ENCODE results near the gene ZC3HAV1.
"Not testable (repeated sequence)": the region's sequence is repeated elsewhere in the genome, so short reads cannot be mapped to it uniquely, and the experiment has no call there.

The ZC3HAV1 gene

DNA sequence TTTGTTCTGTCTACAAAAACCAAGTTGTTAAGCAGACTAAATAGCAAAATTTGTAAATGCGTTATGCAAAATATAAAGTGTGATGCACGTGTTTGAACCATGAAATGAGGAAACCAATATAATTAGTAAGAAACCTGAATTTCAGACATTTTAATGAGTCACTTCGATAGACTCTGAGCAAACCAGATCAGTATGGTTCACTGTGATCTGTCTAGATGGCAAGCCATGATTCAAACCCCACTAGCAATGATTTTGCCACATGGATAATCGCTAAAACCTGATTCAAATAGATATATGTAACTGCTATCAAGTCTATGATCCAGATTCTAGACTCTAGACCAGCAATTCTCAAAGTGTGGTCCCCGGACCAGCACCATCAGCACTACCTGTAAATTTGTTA, 24.8 kb downstream of the ZC3HAV1 start:
- DNase-seq = no peak

DNA sequence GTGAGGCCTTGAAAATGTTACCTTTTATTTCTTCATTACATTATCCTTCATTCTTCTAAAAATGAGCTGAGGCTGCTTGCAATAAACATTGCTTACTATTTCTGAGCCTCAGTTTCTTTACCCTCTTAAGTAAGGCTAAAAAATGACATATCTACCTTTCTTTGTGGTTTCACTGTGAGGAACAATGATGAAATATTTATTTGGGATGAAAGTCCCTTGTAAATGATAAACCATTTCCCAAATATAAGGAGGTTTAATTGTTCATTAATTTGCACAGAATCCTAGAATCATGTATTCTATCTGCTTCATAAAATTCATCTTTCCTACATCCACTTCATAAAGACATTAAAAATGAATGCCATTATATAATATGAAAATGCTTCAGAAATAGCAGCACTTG, 27.9 kb downstream of the ZC3HAV1 start:
- no peak for DNase-seq

DNA sequence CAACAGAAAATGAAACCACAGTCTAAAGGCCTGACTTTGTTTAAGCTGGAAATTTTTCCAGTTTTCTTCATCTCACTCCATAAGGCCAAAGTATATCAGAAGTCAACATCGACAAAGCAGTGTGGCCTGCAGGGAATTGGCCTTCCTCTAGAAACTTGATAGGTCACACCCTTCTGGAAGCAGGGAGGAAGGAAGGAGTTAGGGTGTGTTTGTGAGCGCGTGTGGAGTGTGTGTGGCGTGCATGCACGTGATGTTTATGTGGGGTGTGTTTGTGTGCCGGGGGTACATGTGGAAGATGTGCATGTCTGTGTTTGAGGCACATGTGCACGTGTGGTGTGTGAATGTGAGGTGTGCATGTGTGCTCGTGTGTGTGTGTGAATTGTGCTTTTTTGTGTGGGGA, 28.6 kb downstream of the ZC3HAV1 start:
- DNase-seq = no peak

DNA sequence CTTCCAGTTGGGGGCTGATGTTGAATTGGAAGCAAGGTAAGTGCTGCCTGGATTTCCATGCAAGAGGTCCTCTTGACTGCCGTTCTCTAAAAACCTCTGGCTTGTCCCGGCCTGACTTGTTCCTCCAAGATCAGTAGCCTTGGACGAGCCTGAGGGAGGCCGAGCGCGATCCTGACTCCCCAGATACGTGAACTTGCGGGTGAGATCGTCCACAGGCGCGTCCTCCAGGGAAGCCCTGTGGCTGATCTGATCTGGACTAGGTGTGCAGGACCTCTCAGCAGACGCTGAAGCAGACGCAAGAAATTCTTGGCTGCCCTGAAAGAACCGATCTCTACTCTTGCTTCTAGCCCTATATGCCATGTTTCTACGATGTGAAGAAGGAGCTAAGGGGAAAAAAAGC, 29.7 kb downstream of the ZC3HAV1 start:
- DNase-seq = no peak

DNA sequence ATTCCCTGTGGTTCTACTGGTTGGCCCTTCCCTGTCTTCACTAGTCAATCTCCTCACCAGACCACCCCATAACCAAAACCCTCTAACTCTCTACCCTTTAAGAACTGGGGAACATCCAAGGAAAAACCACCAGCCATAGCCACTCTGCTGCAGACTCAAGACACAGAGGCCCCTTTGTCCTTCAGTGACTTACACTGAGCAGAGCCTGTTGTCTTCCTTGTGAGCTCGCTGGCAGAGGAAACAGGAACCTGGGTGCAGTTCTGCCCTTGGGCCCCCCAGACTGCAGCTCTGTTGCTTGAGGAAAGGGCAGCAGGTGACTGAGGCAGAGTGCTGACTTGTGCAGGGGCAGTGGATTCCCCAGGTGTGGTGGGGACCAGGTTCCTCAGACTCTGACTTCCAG, 30.6 kb downstream of the ZC3HAV1 start:
- DNase-seq = peak; percentile 48 to 49

DNA sequence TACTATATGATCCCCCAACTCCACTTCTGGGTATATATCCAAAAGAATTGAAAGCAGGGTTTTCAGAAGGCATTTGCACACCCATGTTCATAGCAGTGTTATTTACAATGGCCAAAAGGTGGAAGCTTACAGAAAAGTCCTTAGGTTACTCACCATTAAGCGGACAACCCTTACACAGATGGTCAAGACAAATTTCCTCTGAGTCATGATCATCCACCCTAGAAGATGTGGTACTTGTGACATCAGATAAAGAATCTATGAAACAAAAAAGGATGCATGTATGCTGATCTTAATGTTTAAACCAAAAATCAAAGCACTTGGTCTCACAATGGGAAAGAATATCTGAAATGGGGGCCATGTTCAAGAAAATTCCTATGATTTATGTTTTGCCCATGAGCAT, 31.1 kb downstream of the ZC3HAV1 start:
- DNase-seq = no peak

DNA sequence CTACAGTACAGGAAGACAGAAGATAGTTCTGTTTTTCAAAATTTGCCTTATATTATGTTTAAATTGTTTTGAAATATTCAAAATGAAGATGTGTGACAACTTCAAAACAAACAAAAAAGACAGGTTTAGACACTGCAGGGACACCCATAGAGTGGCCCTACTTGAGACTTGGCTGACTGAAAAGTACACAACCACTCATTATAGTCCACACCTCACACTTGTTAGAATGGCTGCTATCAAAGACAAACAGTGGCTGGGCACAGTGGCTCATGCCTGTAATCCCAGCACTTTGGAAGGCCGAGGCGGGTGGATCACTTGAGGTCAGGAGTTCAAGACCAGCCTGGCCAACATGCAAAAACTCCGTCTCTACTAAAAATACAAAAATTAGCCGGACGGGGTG, 31.8 kb downstream of the ZC3HAV1 start:
- not testable (repeated sequence) for DNase-seq

DNA sequence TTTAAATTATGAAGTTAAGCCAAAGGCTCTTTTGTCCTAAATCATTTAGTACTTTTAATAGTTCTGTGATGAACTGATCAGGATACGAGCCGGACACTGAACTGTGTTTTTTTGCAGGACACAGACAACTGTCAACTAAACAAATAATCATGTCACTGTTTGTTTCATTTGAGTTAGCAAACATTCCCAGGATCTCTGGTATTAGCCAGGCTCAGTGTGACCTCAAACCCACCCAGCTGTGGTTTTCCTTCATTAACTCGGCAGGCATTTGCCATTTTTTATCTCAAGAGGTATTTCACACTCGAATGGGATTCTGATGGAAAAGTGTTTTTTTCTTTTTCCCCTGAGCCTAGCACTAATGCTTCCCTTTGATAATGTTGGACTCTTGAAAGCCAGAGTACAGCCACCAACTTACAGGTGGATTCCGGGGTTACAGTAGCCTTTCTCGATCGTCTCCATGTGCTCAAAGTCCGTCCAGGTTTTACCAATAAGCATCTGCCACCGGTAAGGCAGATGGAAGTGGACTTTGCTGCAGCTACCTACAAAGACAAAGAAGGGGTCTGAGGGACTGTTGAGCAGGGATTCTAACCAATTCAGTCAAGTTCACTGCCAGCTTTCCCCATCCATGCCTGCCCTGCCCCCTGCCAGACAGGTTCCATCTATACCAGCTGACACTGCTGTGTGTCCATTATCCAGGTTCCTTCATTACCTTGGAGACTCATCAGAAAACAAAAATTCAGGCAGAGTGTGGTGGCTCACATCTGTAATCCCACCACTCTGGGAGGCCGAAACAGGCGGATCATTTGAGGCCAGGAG, 33.4 kb downstream of the ZC3HAV1 start:
- no peak for DNase-seq

DNA sequence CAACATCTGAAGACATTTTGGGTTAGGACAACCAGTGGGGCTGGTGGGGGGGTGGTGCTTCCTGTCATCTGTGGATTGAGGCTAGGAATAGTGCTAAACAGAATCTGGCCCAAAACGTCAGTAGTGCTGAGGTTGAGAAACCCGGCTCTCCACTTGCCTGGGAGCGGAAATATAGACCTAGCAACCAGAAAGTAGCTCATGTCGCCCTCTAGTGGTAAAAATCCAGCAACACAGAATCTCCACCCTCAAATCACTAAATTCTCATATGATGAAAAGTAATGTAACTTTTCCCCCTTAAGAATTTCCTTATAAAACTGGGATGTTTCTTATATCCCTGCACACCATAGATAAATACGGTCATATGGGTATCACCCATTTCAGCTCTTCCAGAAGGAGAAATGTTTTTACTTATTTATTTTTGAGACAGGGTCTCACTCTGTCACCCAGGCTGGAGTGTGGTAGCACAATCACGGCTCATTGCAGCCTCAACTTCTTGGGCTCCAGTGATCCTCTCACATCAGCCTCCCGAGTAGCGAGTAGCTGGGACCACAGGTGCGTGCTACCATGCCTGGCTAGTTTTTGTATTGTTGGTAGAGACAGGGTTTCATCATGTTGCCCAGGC, 34.4 kb downstream of the ZC3HAV1 start:
- DNase-seq = peak; percentile 84 to 88

DNA sequence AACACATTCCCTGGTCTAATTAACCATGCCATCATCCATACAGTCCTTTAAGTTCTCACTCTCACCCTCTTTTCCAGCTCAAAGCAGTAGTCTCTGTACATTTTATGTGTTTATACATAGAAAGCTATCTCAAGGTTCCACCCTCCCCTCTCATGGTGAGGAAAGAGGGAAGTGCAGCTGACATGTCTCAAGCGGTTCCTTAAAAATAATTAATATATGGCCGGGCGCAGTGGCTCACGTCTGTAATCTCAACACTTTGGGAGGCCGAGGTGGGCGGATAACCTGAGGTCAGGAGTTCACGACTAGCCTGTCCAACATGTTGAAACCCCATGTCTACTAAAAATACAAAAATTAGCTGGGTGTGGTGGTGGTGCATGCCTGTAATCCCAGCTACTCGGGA, 36.7 kb downstream of the ZC3HAV1 start:
- DNase-seq = no peak

DNA sequence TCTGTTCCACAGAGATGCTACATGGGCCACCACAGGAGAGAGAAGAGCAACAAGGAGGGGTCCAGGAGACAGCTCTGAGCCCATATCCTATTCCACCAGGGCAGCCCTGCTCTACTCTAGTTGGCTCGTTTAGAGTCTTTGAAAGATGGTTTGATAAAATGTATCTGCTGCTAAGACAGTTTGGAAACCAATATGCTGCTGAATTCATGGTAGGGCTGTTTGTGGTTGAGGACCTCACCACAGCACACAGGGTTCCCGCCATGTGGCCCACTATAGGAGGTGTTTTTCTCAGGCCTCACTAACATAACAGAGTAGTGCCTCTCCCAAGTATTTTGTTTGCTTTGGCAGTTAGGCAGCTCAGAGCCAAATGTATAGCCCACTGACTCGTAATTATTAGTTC, 37.8 kb downstream of the ZC3HAV1 start:
- DNase-seq = no peak

DNA sequence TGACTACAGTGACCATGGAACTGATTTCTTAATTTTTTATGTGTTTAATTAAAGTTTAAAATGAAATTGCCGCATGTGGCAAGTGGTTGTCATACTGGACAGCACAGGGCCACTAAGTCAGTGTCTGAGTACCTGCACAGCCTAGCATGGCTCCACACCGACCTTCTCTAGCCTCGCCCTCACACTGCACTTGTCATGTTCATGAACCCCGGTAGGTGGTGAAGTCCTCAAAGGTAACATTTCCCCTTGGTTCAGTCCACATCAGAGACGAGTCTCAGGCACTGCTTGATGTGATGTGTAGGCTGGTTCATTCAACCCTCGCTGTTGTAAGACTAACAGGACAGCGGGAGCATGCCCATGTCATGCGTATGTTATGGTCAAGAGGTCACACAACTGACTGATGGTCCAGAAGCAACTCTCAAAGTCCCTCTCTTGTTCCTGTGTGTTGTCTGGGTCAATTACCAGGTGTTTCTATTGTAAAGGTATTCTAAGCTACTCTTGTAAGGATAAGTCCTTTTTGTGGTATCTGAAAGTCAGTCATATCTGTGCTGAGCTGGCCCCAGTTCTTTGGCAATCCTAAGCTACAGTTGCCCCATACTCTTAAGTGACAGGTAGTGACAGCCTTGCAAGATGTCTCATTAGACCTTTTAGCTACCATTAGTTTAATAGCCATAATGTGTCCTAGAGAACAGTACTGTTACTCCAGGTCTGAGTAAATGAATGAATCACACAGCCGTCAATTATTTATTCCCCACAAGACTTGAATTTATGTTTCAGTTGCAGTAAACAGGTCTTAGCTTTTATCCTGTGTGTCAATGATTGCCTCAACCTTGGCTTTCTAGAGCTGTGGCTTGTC, 40.7 kb downstream of the ZC3HAV1 start:
- DNase-seq = no peak

DNA sequence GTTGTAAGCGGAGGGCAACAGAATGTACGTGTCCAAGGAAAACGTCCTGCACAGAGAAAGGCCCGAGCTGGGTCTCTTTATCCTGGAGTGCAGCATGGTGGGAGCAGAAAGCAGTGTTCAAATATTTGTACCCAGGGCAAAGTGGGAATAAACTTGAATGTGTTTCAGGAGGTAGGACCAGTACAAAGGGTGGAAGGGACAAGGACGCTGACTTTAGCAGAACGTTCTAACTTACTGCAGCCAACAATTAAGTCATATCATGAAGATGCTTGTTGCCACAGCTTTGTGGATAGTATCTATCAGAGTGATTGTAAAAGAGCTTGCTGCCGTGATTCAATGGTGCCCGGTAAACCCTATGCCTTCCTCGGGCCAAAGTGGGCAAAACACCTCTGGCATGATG, 43.2 kb downstream of the ZC3HAV1 start:
- no peak for DNase-seq

DNA sequence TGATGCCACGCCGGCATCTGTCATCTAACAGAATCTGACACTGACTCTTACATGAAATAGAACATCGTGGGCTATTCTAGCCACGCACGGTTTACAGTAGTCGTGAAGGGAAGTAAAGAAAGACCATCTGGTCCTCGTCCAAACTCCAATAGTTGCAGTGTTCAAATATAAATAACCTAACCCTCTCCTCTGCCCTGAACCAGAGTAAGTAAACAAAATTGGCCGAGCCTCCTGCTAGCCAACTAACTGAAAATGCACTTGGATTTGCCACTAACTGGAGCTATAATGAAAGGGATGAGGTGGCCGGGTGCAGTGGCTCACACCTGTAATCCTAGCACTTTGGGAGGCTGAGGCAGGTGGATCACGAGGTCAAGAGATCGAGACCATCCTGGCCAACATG, 44.2 kb downstream of the ZC3HAV1 start:
- no peak for DNase-seq

DNA sequence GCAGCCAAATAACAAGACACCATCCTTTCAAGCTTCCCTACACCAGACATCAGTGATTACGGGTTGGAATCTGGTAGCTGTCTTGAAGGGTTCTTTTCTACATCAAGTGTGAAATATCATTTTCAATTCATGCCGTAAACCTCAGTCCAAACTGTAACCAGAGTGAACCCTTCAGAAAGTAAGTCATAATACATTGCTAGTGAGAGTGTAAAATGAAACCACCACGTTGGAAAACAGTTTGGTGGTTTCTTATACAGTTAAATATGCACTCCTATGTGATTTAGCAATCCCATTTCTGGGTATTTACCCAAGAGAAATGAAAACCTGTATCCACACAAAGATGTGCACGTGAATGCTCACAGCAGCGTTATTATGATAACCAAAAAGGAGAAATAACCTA, 48.1 kb downstream of the ZC3HAV1 start:
- DNase-seq = no peak

DNA sequence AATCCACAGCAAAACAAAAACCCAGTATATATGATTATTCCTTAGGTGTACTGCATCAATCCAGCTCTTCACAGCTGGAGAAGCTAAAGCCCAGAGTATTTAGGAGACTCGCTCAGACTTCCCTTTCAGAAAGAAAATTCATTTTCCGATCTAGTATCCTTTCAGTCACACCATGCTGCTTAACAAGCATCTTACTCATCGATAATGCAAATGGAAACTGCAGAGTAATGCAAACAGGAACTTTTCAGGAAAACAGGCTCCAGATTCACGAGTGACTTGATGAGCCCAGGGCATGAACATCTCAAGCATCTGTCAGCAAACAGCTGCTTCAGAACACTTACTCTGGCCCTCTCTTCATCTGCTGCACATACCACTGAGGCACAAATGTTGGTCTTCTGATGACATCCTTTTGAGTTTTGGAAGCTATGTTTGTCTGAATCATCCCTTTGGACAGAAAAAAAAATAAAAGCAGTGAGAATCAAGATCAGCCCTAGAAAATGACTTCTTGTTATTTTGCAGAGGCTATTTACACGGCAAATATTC, 48.8 kb downstream of the ZC3HAV1 start:
- no peak for DNase-seq

DNA sequence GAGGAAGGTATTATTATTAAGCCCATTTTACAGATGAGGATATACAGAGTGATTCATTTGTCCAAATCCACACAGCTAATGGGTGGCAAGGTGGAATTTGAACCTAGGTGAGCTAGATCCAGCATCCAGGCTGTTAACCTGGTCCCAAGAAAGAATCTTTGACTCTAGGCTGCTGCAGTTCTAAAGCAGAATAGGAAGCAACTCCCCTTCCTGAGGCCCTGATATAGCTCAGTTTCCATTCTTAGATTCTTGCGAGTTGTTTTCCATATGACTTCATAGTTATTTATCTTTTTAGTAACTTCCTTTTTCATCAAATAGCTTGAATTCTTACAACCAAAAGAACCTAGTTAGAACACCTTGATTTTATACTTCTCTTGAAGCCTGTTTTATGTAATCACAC, 49.6 kb downstream of the ZC3HAV1 start:
- DNase-seq = no peak

DNA sequence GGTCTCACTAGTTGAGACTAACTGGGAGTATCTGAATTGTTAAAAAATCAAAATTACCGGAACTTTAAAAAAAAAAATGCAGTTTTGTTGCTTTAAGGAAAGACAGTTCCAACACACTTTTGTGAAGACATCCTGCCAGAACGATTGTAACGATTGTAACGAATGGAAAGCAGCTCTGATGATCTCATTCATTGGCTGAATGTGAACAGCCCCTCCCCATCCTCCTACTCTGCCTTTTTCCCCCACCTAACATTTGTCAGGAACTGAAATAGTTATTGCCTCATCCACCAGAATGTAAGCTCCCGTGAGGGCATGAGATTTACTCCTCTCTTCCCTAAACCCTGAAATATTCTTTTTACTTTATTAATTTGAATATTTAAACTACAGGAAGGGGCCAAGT, 50.6 kb downstream of the ZC3HAV1 start:
- no peak for DNase-seq

DNA sequence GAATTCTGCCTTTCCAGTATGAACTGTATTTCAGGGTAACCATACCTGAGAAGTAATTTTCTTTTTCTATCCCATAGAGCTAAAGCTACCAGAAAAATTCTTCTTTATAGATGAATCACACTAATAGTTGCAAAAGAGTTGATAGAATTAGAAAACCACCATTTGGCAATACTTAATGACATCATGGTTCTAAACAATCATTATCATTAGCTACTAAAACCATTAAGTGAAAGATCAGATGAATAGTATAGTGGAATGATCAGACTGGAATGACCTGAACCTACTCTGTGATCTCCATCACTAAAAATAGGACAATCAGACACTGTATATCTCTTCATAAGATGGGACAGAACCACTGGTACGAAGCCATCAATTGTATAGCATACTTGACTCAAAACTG, 53.8 kb downstream of the ZC3HAV1 start:
- no peak for DNase-seq

DNA sequence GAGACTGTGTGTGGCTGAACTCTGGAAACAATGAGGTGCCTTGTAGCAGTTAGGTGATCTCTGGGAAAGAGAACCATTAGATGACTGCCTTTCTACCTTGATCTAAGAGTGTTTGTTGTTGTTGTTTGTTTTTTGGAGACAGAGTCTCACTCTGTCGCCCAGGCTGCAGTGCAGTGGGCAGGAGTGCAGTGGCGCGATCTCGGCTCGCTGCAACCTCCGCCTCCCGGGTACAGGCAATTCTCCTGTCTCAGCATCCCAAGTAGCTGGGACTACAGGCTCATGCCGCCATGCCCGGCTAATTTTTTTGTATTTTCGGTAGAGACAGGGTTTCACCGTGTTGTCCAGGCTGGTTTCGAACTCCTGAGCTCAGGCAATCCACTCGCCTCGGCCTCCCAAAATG, 54.9 kb downstream of the ZC3HAV1 start:
- not testable (repeated sequence) for DNase-seq

DNA sequence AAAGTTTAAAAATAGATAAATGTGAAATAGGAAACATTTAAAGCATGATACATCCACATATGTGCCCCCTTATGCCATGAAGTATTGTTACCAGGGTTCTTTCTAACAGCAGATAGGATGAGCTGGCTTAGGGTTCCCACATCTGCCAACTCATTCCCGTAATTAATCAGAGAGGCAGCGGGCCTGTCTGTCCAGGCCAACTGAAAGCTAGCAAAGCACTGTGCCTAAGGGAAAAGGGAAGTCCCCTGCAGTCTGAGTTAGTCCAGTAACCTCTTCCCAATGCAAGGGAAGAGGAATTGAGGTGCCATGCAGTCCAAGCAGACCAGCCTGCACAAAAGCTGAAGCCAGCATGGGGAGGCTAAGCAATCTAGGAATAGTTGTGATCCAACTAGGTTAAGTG, 55.4 kb downstream of the ZC3HAV1 start:
- DNase-seq = no peak

DNA sequence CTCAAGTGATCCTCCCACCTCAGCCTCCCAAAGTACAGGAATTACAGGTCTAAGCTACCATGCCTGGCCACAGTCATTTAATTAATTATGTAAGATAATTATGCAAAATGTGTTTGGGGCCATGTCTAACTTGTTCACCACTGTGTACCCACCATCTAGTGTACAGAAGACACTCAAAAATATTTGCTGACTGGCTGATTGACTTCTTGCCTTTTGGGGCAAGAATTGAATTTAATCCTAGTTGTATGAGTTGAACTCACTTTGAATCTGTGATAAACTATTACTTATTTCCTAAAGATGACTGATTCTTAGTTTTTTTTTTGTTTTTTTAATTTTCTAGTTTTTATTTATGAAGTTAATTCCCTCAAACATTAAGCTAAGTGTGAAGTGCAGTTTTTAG, 57.9 kb downstream of the ZC3HAV1 start:
- no peak for DNase-seq

DNA sequence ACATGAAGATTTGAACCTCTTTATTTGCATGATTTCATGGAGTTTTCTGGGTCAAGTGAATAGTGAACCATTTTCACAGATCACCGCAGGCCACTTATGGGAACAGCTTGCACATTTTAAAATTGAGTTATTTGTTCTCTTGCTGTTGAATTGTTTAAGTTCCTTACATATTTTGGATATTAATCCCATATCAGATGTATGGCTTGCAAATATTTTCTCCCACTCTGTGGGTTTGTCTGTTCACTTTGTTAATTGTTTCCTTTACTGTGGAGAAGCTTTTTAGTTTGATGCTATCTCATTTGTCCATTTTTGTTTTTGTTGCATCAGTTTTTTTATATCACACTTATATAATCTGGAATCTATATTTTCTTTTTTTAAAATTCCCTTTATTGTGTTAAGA, 59.6 kb downstream of the ZC3HAV1 start:
- no peak for DNase-seq

DNA sequence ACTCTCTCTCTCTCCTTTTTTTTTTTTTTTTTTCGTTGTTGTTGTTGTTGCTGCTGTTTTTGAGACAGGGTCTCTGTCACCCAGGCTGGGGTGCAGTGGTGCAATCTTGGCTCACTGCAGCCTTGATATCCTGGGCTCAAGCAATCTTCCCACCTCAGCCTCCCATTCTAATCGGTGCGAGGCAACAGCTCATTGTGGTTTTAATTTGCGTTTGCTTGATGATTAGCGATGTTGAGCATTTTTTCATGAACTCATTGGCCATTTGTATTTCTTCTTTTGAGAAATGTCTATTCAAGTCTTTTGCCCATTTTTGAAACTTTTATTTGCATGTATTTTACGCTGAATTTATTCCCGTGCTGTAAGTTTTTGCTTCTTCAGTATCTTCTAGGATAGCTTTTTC, 60.4 kb downstream of the ZC3HAV1 start:
- DNase-seq = no peak
